HepG2 (cell line): Measurements from ENCODE around the gene PDZK1. TPM values are rescaled to one million over a fixed set of nuclear protein-coding genes. Genes with fewer than 3 reads are reported as not detected.
A peak's percentile ranks its signal among the peaks of the same experiment; 100 is the strongest.

ENCODE experiments used
- ADNP ChIP-seq: sonication (generic); formaldehyde crosslinking; IDR thresholded peaks from 2 replicates; pipeline ENCODE4 v1.4.0; 2020; ENCODE audit warnings: missing genetic modification reagents
- AGO1 ChIP-seq: fragments of 200-400 bp; formaldehyde crosslinking; IDR thresholded peaks from 2 replicates; pipeline ENCODE4 v1.6.1; 2017; ENCODE audit warnings: mild to moderate bottlenecking, low read depth, low read length, moderate library complexity; ENCODE audit not compliant: poor library complexity, severe bottlenecking
- ELF1 ChIP-seq: sonication (generic); formaldehyde crosslinking; IDR thresholded peaks from 2 replicates; pipeline ENCODE4 v1.4.0; 2020; ENCODE audit warnings: missing genetic modification reagents
- ETV5 ChIP-seq: IDR thresholded peaks from 2 replicates; pipeline ENCODE4 v1.6.1; 2018; ENCODE audit warnings: missing biosample characterization, missing genetic modification reagents, inconsistent platforms, borderline replicate concordance
- ETV6 ChIP-seq: sonication (generic); formaldehyde crosslinking; conservative IDR thresholded peaks from 2 replicates; pipeline ENCODE4 v1.4.0; 2020; ENCODE audit warnings: missing genetic modification reagents
- FOSL1 ChIP-seq: sonication (generic); formaldehyde crosslinking; IDR thresholded peaks from 2 replicates; pipeline ENCODE4 v1.9.0; 2021; ENCODE audit warnings: missing genetic modification reagents, borderline replicate concordance
- MYPOP ChIP-seq: sonication (generic); formaldehyde crosslinking; IDR thresholded peaks from 2 replicates; pipeline ENCODE4 v1.8.1; 2023; ENCODE audit warnings: mild to moderate bottlenecking, moderate library complexity, missing genetic modification reagents
- PITX1 ChIP-seq: sonication (generic); formaldehyde crosslinking; IDR thresholded peaks from 2 replicates; pipeline ENCODE4 v1.5.1; 2020; ENCODE audit warnings: mild to moderate bottlenecking, missing genetic modification reagents
- RFX3 ChIP-seq: IDR thresholded peaks from 2 replicates; pipeline ENCODE4 v1.6.1; 2016; ENCODE audit warnings: missing biosample characterization, missing genetic modification reagents
- RNF2 ChIP-seq: fragments of 450-650 bp; conservative IDR thresholded peaks from 2 replicates; pipeline ENCODE4 v1.6.1; 2016; ENCODE audit warnings: low read depth
- SALL1 ChIP-seq: sonication (generic); formaldehyde crosslinking; IDR thresholded peaks from 2 replicates; pipeline ENCODE4 v1.8.0; 2022; ENCODE audit warnings: mild to moderate bottlenecking, missing genetic modification reagents
- SCMH1 ChIP-seq: sonication (generic); formaldehyde crosslinking; IDR thresholded peaks from 2 replicates; pipeline ENCODE4 v1.9.0; 2021; ENCODE audit warnings: missing genetic modification reagents, mild to moderate bottlenecking, borderline replicate concordance
- SIX4 ChIP-seq: sonication (generic); formaldehyde crosslinking; IDR thresholded peaks from 2 replicates; pipeline ENCODE4 v1.4.0; 2020; ENCODE audit warnings: missing genetic modification reagents
- TARDBP ChIP-seq: sonication (generic); formaldehyde crosslinking; IDR thresholded peaks from 2 replicates; pipeline ENCODE4 v1.8.0; 2022; ENCODE audit warnings: mild to moderate bottlenecking, missing genetic modification reagents
- ZMYM4 ChIP-seq: sonication (generic); formaldehyde crosslinking; IDR thresholded peaks from 2 replicates; pipeline ENCODE4 v1.8.1; 2023; ENCODE audit warnings: mild to moderate bottlenecking, missing genetic modification reagents
- ZNF124 ChIP-seq: sonication (generic); formaldehyde crosslinking; IDR thresholded peaks from 2 replicates; pipeline ENCODE4 v1.4.0; 2020; ENCODE audit warnings: missing genetic modification reagents
- ZNF337 ChIP-seq: sonication (generic); formaldehyde crosslinking; IDR thresholded peaks from 2 replicates; pipeline ENCODE4 v1.5.1; 2020; ENCODE audit warnings: missing genetic modification reagents, low read depth, mild to moderate bottlenecking, borderline replicate concordance
- ZNF501 ChIP-seq: sonication (generic); formaldehyde crosslinking; IDR thresholded peaks from 2 replicates; pipeline ENCODE4 v1.5.1; 2020; ENCODE audit warnings: mild to moderate bottlenecking, moderate library complexity, missing genetic modification reagents
- ZNF564 ChIP-seq: sonication (generic); formaldehyde crosslinking; IDR thresholded peaks from 2 replicates; pipeline ENCODE4 v1.8.1; 2023; ENCODE audit warnings: mild to moderate bottlenecking, missing genetic modification reagents
- ZNF569 ChIP-seq: sonication (generic); formaldehyde crosslinking; IDR thresholded peaks from 2 replicates; pipeline ENCODE4 v1.5.0; 2020; ENCODE audit warnings: mild to moderate bottlenecking, missing genetic modification reagents, moderate library complexity, borderline replicate concordance
- ZNF614 ChIP-seq: IDR thresholded peaks from 2 replicates; pipeline ENCODE4 v1.6.1; 2018; ENCODE audit warnings: missing biosample characterization, missing genetic modification reagents, inconsistent platforms, borderline replicate concordance
- ZNF7 ChIP-seq: IDR thresholded peaks from 2 replicates; pipeline ENCODE4 v1.6.1; 2016; ENCODE audit warnings: missing biosample characterization, missing genetic modification reagents
- ZNF709 ChIP-seq: sonication (generic); formaldehyde crosslinking; IDR thresholded peaks from 2 replicates; pipeline ENCODE4 v1.5.0; 2020; ENCODE audit warnings: mild to moderate bottlenecking, missing genetic modification reagents
- ZNF780A ChIP-seq: sonication (generic); formaldehyde crosslinking; IDR thresholded peaks from 2 replicates; pipeline ENCODE4 v1.8.0; 2022; ENCODE audit warnings: mild to moderate bottlenecking, missing genetic modification reagents, moderate library complexity
- polyA plus RNA-seq, 8 experiments: library from polyadenylated mRNA; depleted of rRNA in 3 of 8; stranded (reverse) in 7 of 8; unstranded in 1 of 8; fragments of >200 nt; fragmentation: Illumina TruSeq in 4 of 8; extraction: Trizol in 4 of 8; gene quantifications; 2 replicates each; pipeline versions ENCODE4 v1.2.1 to v1.2.3, GENCODE V29; 2011 to 2016; ENCODE audit warnings: low read depth in 4 of 8, missing spikeins in 1 of 8, mixed read lengths in 1 of 8; ENCODE audit not compliant: insufficient read depth in 1 of 8
- total RNA-seq, 5 experiments: library from RNA; depleted of rRNA; stranded (reverse); fragments of >200 nt; fragmentation: Illumina TruSeq; extraction: Trizol; gene quantifications; 2 replicates each; pipeline ENCODE4 v1.2.3, GENCODE V29; 2016; ENCODE audit warnings: low read depth in 1 of 5
- TF ChIP-seq, protein P1 (sequence below): sonication (generic); formaldehyde crosslinking; IDR thresholded peaks from 2 replicates; pipeline ENCODE4 v1.4.0; 2020; ENCODE audit warnings: missing genetic modification reagents
- TF ChIP-seq, protein P2 (sequence below): sonication (generic); formaldehyde crosslinking; IDR thresholded peaks from 2 replicates; pipeline ENCODE4 v1.5.1; 2020; ENCODE audit warnings: missing genetic modification reagents, mild to moderate bottlenecking, borderline replicate concordance

Gene PDZK1
- total and polyA plus RNA-seq, 2 of the 13 experiments (the other 11 are each of a cell fraction or from before 2014, with no cell fraction given): 16.2 to 46.4 TPM

GRCh38 chr1:145707183-145707867 is at the start of gene PDZK1 (continued):
- TF ChIP-seq ZNF501 (CRISPR knock-in tag): peak; percentile 31; the same call in 1 of the 2 replicates
- no peak for TF ChIP-seq MYPOP
- peak; percentile 23; the same call in 1 of the 2 replicates for TF ChIP-seq ZNF564 (CRISPR knock-in tag)
- TF ChIP-seq RNF2: no peak
- TF ChIP-seq SALL1 (CRISPR knock-in tag): peak; percentile 84
- peak; percentile 25; the same call in 1 of the 2 replicates for TF ChIP-seq PITX1 (CRISPR knock-in tag)
- 0 out of 2 replicates have a peak, but pooled peaks have one; percentile 17 for TF ChIP-seq ZNF7 (CRISPR knock-in tag)
- TF ChIP-seq TARDBP (CRISPR knock-in tag): peak; percentile 32; the same call in 1 of the 2 replicates
- TF ChIP-seq AGO1: no peak
- TF ChIP-seq ZNF709 (CRISPR knock-in tag): peak; percentile 84
- TF ChIP-seq ELF1 (CRISPR knock-in tag): 0 out of 2 replicates have a peak, but pooled peaks have one; percentile 12
- no peak for TF ChIP-seq ETV6
- no peak for TF ChIP-seq ZNF780A
- TF ChIP-seq, protein P1, sequence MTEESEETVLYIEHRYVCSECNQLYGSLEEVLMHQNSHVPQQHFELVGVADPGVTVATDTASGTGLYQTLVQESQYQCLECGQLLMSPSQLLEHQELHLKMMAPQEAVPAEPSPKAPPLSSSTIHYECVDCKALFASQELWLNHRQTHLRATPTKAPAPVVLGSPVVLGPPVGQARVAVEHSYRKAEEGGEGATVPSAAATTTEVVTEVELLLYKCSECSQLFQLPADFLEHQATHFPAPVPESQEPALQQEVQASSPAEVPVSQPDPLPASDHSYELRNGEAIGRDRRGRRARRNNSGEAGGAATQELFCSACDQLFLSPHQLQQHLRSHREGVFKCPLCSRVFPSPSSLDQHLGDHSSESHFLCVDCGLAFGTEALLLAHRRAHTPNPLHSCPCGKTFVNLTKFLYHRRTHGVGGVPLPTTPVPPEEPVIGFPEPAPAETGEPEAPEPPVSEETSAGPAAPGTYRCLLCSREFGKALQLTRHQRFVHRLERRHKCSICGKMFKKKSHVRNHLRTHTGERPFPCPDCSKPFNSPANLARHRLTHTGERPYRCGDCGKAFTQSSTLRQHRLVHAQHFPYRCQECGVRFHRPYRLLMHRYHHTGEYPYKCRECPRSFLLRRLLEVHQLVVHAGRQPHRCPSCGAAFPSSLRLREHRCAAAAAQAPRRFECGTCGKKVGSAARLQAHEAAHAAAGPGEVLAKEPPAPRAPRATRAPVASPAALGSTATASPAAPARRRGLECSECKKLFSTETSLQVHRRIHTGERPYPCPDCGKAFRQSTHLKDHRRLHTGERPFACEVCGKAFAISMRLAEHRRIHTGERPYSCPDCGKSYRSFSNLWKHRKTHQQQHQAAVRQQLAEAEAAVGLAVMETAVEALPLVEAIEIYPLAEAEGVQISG (CRISPR knock-in tag): peak; percentile 71
- TF ChIP-seq RFX3 (CRISPR knock-in tag): no peak
- TF ChIP-seq ZNF124 (CRISPR knock-in tag): 0 out of 2 replicates have a peak, but pooled peaks have one; percentile 47
- TF ChIP-seq SIX4 (CRISPR knock-in tag): no peak
- TF ChIP-seq ETV5: peak; percentile 92
- no peak for TF ChIP-seq ZNF569 (CRISPR knock-in tag)
- TF ChIP-seq ADNP: no peak
- TF ChIP-seq ZNF614 (CRISPR knock-in tag): 0 out of 2 replicates have a peak, but pooled peaks have one; percentile 15
- no peak for TF ChIP-seq SCMH1 (CRISPR knock-in tag)
- no peak for TF ChIP-seq ZNF337 (CRISPR knock-in tag)
- TF ChIP-seq, protein P2, sequence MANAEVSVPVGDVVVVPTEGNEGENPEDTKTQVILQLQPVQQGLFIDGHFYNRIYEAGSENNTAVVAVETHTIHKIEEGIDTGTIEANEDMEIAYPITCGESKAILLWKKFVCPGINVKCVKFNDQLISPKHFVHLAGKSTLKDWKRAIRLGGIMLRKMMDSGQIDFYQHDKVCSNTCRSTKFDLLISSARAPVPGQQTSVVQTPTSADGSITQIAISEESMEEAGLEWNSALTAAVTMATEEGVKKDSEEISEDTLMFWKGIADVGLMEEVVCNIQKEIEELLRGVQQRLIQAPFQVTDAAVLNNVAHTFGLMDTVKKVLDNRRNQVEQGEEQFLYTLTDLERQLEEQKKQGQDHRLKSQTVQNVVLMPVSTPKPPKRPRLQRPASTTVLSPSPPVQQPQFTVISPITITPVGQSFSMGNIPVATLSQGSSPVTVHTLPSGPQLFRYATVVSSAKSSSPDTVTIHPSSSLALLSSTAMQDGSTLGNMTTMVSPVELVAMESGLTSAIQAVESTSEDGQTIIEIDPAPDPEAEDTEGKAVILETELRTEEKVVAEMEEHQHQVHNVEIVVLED (CRISPR knock-in tag): peak; percentile 34; the same call in 1 of the 2 replicates
- TF ChIP-seq ZMYM4 (CRISPR knock-in tag): peak; percentile 36
- peak; percentile 37; the same call in 1 of the 2 replicates for TF ChIP-seq FOSL1
